Natural killer cell (primary cell): ENCODE results near the gene F2. TPM values are rescaled to one million over a fixed set of nuclear protein-coding genes. Genes with fewer than 3 reads are reported as not detected.

Experiments used
- ATAC-seq, 3 donors: fragments of 150-1000 bp in 2 of 3; fragments of 200-7000 bp in 1 of 3; cut with Tn5 transposase; 1 replicate in 1 of 3; 2 replicates in 2 of 3; pipeline ENCODE4 v1.10.0; 2021; ENCODE audit warnings: mild to moderate bottlenecking in 2 of 3, moderate library complexity in 2 of 3
- DNase-seq, 2 donors: peaks; one replicate each; pipeline versions ENCODE4 v3.0.0 to v3.0.0-alpha.2; 2013 to 2021; ENCODE audit warnings: mixed read lengths in 1 of 2
- H3K27ac ChIP-seq: one replicate; pipeline ENCODE4 v1.5.1; 2013; ENCODE audit warnings: mild to moderate bottlenecking, low read length
- H3K27me3 ChIP-seq: one replicate; pipeline ENCODE4 v1.6.1; 2013; ENCODE audit warnings: low read length; ENCODE audit not compliant: control insufficient read depth, insufficient read depth
- H3K36me3 ChIP-seq: one replicate; pipeline ENCODE4 v1.6.1; 2013; ENCODE audit warnings: low read length; ENCODE audit not compliant: control insufficient read depth, insufficient read depth
- H3K4me1 ChIP-seq: one replicate; pipeline ENCODE4 v1.6.1; 2013; ENCODE audit warnings: low read length; ENCODE audit not compliant: control insufficient read depth, insufficient read depth
- H3K4me3 ChIP-seq: one replicate; pipeline ENCODE4 v1.5.1; 2013; ENCODE audit warnings: low read length
- H3K9me3 ChIP-seq: one replicate; pipeline ENCODE4 v1.6.1; 2013; ENCODE audit warnings: low read length; ENCODE audit not compliant: control insufficient read depth, insufficient read depth
- H3K27ac Mint-ChIP-seq, 2 donors: one replicate each; pipeline ENCODE4 v1.8.0; 2022; ENCODE audit warnings: mild to moderate bottlenecking in 2 of 2, mixed read lengths in 2 of 2, moderate library complexity in 1 of 2
- H3K27me3 Mint-ChIP-seq, 2 donors: one replicate each; pipeline ENCODE4 v1.8.0; 2022; ENCODE audit warnings: low read depth in 2 of 2, mixed read lengths in 2 of 2
- H3K36me3 Mint-ChIP-seq: one replicate; pipeline ENCODE4 v1.8.0; 2022; ENCODE audit warnings: mixed read lengths
- H3K4me1 Mint-ChIP-seq, 2 donors: one replicate each; pipeline ENCODE4 v1.8.0; 2022; ENCODE audit warnings: mixed read lengths in 2 of 2
- H3K4me3 Mint-ChIP-seq: one replicate; pipeline ENCODE4 v1.8.0; 2022; ENCODE audit warnings: mild to moderate bottlenecking, moderate library complexity, mixed read lengths
- H3K9me3 Mint-ChIP-seq, 2 donors: one replicate each; pipeline ENCODE4 v1.8.0; 2022; ENCODE audit warnings: mixed read lengths in 2 of 2
- CTCF ChIP-seq: fragments of 200-600 bp; IDR thresholded peaks from one replicate; pipeline ENCODE4 v1.8.0; 2022; ENCODE audit warnings: antibody characterized with exemption
- WGBS: methylation state at CpG from one replicate; pipeline ENCODE4 v1.1.7; 2013; ENCODE audit warnings: missing lambda C conversion rate; ENCODE audit not compliant: insufficient coverage; 5-methylcytosine and 5-hydroxymethylcytosine counted together
- intact Hi-C: fragments of 100-400 bp; cut with micrococcal nuclease; formaldehyde crosslinking; loops from one replicate; pipeline ENCODE4 v1.14.2; 2022
- total RNA-seq, 4 donors: library from RNA; stranded (reverse); fragments of 120-200 nt in 1 of 4; gene quantifications; one replicate each; pipeline versions ENCODE4 v1.2.3 to v1.2.4, GENCODE V29; 2013 to 2022

Gene F2
- total RNA-seq, 3 donors from 2014 or later (not counting 1 experiment from before 2014, with no cell fraction given): 0.14 TPM; not detected in 2

GRCh38 chr11:46718155-46719019 lies 626 bp upstream of the F2 start:
- H3K27ac ChIP-seq: no peak overlapping the region
- H3K9me3 ChIP-seq: no peaks in the 10 kb centered on the region
- no peaks in the 10 kb centered on the region for H3K9me3 Mint-ChIP-seq
- H3K4me3 ChIP-seq: no peak overlapping the region
- DNase-seq (no peak), ATAC-seq (no peak)
- no peaks in the 10 kb centered on the region for H3K36me3 ChIP-seq
- H3K4me3 Mint-ChIP-seq: no peak overlapping the region
- H3K27me3 ChIP-seq: no peaks in the 10 kb centered on the region
- H3K27me3 Mint-ChIP-seq: no peaks in the 10 kb centered on the region
- no peaks in the 10 kb centered on the region for H3K4me1 Mint-ChIP-seq
- WGBS: 95% methylated on average over 9 of the region's 11 CpGs
- H3K4me1 ChIP-seq: no peaks in the 10 kb centered on the region
- no peak overlapping the region for H3K27ac Mint-ChIP-seq
- no peaks in the 10 kb centered on the region for H3K36me3 Mint-ChIP-seq
- intact Hi-C loops: no loop called here
- no peak for TF ChIP-seq CTCF

GRCh38 chr11:46719543-46720218 lies 668 bp downstream of the F2 start:
- H3K36me3 Mint-ChIP-seq: no peaks in the 10 kb centered on the region
- no peak overlapping the region for H3K4me3 Mint-ChIP-seq
- no peaks in the 10 kb centered on the region for H3K9me3 Mint-ChIP-seq
- H3K27me3 Mint-ChIP-seq: no peaks in the 10 kb centered on the region
- Histone ChIP-seq H3K4me3 (no peak overlapping the region), H3K27me3 (no peaks in the 10 kb centered on the region), H3K36me3 (no peaks in the 10 kb centered on the region), H3K4me1 (no peaks in the 10 kb centered on the region), H3K9me3 (no peaks in the 10 kb centered on the region), H3K27ac (no peak overlapping the region)
- 93% methylated on average over 25 of the region's 25 CpGs for WGBS
- no peak overlapping the region for H3K27ac Mint-ChIP-seq
- ATAC-seq: no peak
- intact Hi-C loops: no loop called here
- no peak for DNase-seq
- no peak for TF ChIP-seq CTCF
- no peaks in the 10 kb centered on the region for H3K4me1 Mint-ChIP-seq

DNA sequence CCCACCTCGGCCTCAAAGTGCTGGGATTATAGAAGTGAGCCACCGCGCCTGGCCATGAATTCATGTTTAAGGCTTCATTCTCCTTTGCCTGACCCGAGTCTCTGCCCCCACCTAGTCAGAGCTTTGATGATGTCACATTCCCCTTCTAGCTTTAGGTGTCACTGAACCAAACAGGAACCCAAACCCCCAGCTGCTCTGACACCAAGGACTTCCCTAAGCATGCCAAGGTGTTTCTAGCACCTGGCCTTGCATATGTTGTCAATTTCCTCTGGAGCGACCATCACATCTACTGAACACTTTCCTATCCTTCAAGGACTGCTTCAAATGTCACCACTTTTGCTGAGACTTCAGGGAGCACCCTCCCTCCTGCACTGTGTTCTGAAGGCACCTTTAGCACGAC lies 2.3 kb downstream of the F2 start:
- no peak overlapping the region for H3K4me3 Mint-ChIP-seq
- intact Hi-C loops: no loop called here
- H3K27me3 ChIP-seq: no peaks in the 10 kb centered on the region
- no peaks in the 10 kb centered on the region for H3K4me1 ChIP-seq
- no peak overlapping the region for H3K4me3 ChIP-seq
- no peaks in the 10 kb centered on the region for H3K27me3 Mint-ChIP-seq
- WGBS: 85% methylated on average over 6 of the region's 6 CpGs
- H3K9me3 ChIP-seq: no peaks in the 10 kb centered on the region
- DNase-seq: no peak
- H3K4me1 Mint-ChIP-seq: no peaks in the 10 kb centered on the region
- H3K36me3 ChIP-seq: no peaks in the 10 kb centered on the region
- no peak for ATAC-seq
- no peak for TF ChIP-seq CTCF
- H3K36me3 Mint-ChIP-seq: no peaks in the 10 kb centered on the region
- H3K27ac Mint-ChIP-seq: no peak overlapping the region
- no peaks in the 10 kb centered on the region for H3K9me3 Mint-ChIP-seq
- H3K27ac ChIP-seq: no peak overlapping the region
